HCT116 (cell line): ENCODE measurements around the gene ADAT3. TPM values are rescaled to one million over a fixed set of nuclear protein-coding genes. Genes with fewer than 3 reads are reported as not detected.

Experiments
- ATAC-seq: fragments of 200-7000 bp; cut with Tn5 transposase; 2 replicates; pipeline ENCODE4 v1.9.1; 2020; ENCODE audit warnings: mild to moderate bottlenecking, moderate library complexity
- BruUV-seq: library from RNA; stranded (reverse); fragments of 400-500 nt; replicated peaks from 2 replicates; lab custom pipeline; 2021; lab: Mats Ljungman, UMichigan
- CTCF ChIA-PET: fragments of 300-600 bp; sonication (Branson Sonifier 250); formaldehyde crosslinking; loops from one replicate; lab custom pipeline; 2021; ENCODE audit warnings: antibody characterized with exemption; lab: Charles Lee
- POLR2A ChIA-PET: fragments of 300-600, 350-600 bp; sonication (Branson Sonifier 250); formaldehyde crosslinking; loops from one replicate; lab custom pipeline; 2021; ENCODE audit warnings: antibody characterized with exemption; lab: Charles Lee
- RAD21 ChIA-PET, 2 experiments: fragments of 300-600 bp; sonication (Branson Sonifier 250); formaldehyde crosslinking; loops; one replicate each; lab custom pipeline; 2023; ENCODE audit warnings: low total read pairs in 2 of 2; ENCODE audit not compliant: uncharacterized antibody in 2 of 2, unreplicated experiment in 2 of 2, low non-redundant PET in 1 of 2; lab: Charles Lee
- DNase-seq: peaks from one replicate; pipeline ENCODE4 v3.0.0-alpha.2; 2010; ENCODE audit warnings: low read depth, low spot score
- H2AFZ ChIP-seq: fragments of 200-600 bp; shearing (Covaris generic), sonication (generic); 2 replicates; pipeline ENCODE4 v1.6.1; 2017; ENCODE audit warnings: low read depth, mixed run types, mixed read lengths, antibody characterized with exemption, low read length; ENCODE audit not compliant: poor library complexity, severe bottlenecking
- H3K27ac ChIP-seq: 2 replicates; pipeline ENCODE4 v1.5.1; 2012; ENCODE audit warnings: low read depth, low read length
- H3K27me3 ChIP-seq: fragments of 200-600 bp; sonication (generic); 2 replicates; pipeline ENCODE4 v1.6.1; 2016; ENCODE audit warnings: mixed run types, low read length, mixed read lengths; ENCODE audit not compliant: insufficient read depth
- H3K36me3 ChIP-seq, 2 experiments: fragments of 200-500 bp in 1 of 2; fragments of 200-600 bp in 1 of 2; sonication (Bioruptor generic) in 1 of 2; sonication (generic) in 1 of 2; 2 replicates each; pipeline versions ENCODE4 v1.5.1 to v1.6.1; 2014 to 2016; ENCODE audit warnings: low read length in 2 of 2, inconsistent platforms in 1 of 2, mixed read lengths in 1 of 2, mixed run types in 1 of 2; ENCODE audit not compliant: insufficient read depth in 2 of 2, control insufficient read depth in 1 of 2
- H3K4me1 ChIP-seq, 2 experiments: fragments of 200-600 bp in 1 of 2; sonication (generic) in 1 of 2; 2 replicates each; pipeline versions ENCODE4 v1.5.1 to v1.6.1; 2012 to 2017; ENCODE audit warnings: low read length in 2 of 2, inconsistent platforms in 1 of 2, mild to moderate bottlenecking in 1 of 2, mixed read lengths in 1 of 2, mixed run types in 1 of 2, moderate library complexity in 1 of 2; ENCODE audit not compliant: insufficient read depth in 2 of 2, control insufficient read depth in 1 of 2
- H3K4me2 ChIP-seq: fragments of 200-600 bp; sonication (generic); 2 replicates; pipeline ENCODE4 v1.6.1; 2017; ENCODE audit warnings: mixed run types, low read length, mixed read lengths
- H3K4me3 ChIP-seq, 2 experiments: fragments of 200-600 bp in 1 of 2; sonication (generic) in 1 of 2; replicated peaks in 1 of 2; 2 replicates each; pipeline ENCODE4 v1.5.1; 2011 to 2016; ENCODE audit warnings: low read length in 2 of 2, control low read depth in 1 of 2, low read depth in 1 of 2, mild to moderate bottlenecking in 1 of 2, mixed read lengths in 1 of 2, mixed run types in 1 of 2
- H3K79me2 ChIP-seq: fragments of 200-600 bp; sonication (generic); 2 replicates; pipeline ENCODE4 v1.6.1; 2017; ENCODE audit warnings: mild to moderate bottlenecking, mixed run types, low read length, moderate library complexity, mixed read lengths; ENCODE audit not compliant: insufficient read depth
- H3K9ac ChIP-seq: fragments of 200-600 bp; sonication (generic); 2 replicates; pipeline ENCODE4 v1.6.1; 2016; ENCODE audit warnings: low read length, mixed read lengths
- H3K9me2 ChIP-seq: fragments of 200-600 bp; sonication (generic), shearing (Covaris generic); 2 replicates; pipeline ENCODE4 v1.6.1; 2017; ENCODE audit warnings: mixed run types, mild to moderate bottlenecking, moderate library complexity; ENCODE audit not compliant: insufficient read depth
- H3K9me3 ChIP-seq, 2 experiments: fragments of 200-500 bp in 1 of 2; fragments of 200-600 bp in 1 of 2; sonication (Bioruptor generic) in 1 of 2; sonication (generic) in 1 of 2; 2 replicates each; pipeline ENCODE4 v1.6.1; 2014 to 2017; ENCODE audit warnings: low read length in 2 of 2, mixed read lengths in 2 of 2, inconsistent platforms in 1 of 2, low read depth in 1 of 2, mild to moderate bottlenecking in 1 of 2, mixed run types in 1 of 2, moderate library complexity in 1 of 2; ENCODE audit not compliant: control insufficient read depth in 1 of 2, insufficient read depth in 1 of 2
- H4K20me1 ChIP-seq: fragments of 200-600 bp; sonication (generic), shearing (Covaris generic); 2 replicates; pipeline ENCODE4 v1.6.1; 2017; ENCODE audit warnings: mixed run types, mild to moderate bottlenecking, moderate library complexity; ENCODE audit not compliant: insufficient read depth
- CBX3 ChIP-seq: IDR thresholded peaks from 2 replicates; pipeline ENCODE4 v1.6.1; 2012; ENCODE audit warnings: low read depth
- CEBPB ChIP-seq: IDR thresholded peaks from 2 replicates; pipeline ENCODE4 v1.6.1; 2012; ENCODE audit warnings: low read depth
- EGR1 ChIP-seq: IDR thresholded peaks from 2 replicates; pipeline ENCODE4 v1.6.1; 2012; ENCODE audit warnings: low read depth
- ELF1 ChIP-seq: IDR thresholded peaks from 2 replicates; pipeline ENCODE4 v1.6.1; 2012; ENCODE audit warnings: low read depth, borderline replicate concordance
- EZH2phosphoT487 ChIP-seq: fragments of 200-600 bp; IDR thresholded peaks from 2 replicates; pipeline ENCODE4 v1.6.1; 2018; ENCODE audit warnings: antibody characterized with exemption, borderline replicate concordance
- FOSL1 ChIP-seq: IDR thresholded peaks from 2 replicates; pipeline ENCODE4 v1.6.1; 2012; ENCODE audit warnings: low read depth
- JUND ChIP-seq: IDR thresholded peaks from 2 replicates; pipeline ENCODE4 v1.6.1; 2012
- RAD21 ChIP-seq: IDR thresholded peaks from 2 replicates; pipeline ENCODE4 v1.6.1; 2012; ENCODE audit warnings: low read depth, mild to moderate bottlenecking
- REST ChIP-seq: IDR thresholded peaks from 2 replicates; pipeline ENCODE4 v1.6.1; 2012; ENCODE audit warnings: low read depth
- SIN3A ChIP-seq: IDR thresholded peaks from 2 replicates; pipeline ENCODE4 v1.6.1; 2012; ENCODE audit warnings: low read depth
- SP1 ChIP-seq: IDR thresholded peaks from 2 replicates; pipeline ENCODE4 v1.6.1; 2012; ENCODE audit warnings: low read depth
- SRF ChIP-seq: IDR thresholded peaks from 2 replicates; pipeline ENCODE4 v1.6.1; 2012; ENCODE audit warnings: low read depth
- TCF7L2 ChIP-seq: IDR thresholded peaks from 2 replicates; pipeline ENCODE4 v1.7.0; 2011; ENCODE audit warnings: borderline replicate concordance, inconsistent platforms; ENCODE audit not compliant: insufficient read depth, insufficient read length; ENCODE audit errors: extremely low read depth
- YY1 ChIP-seq: IDR thresholded peaks from 2 replicates; pipeline ENCODE4 v1.6.1; 2011; ENCODE audit warnings: low read length, low read depth, moderate library complexity, mild to moderate bottlenecking; ENCODE audit not compliant: insufficient replicate concordance; ENCODE audit errors: extremely low read depth
- intact Hi-C: fragments of 100-400 bp; cut with micrococcal nuclease; formaldehyde crosslinking; loops from 2 replicates; pipeline ENCODE4 v1.10.0; 2022
- total RNA-seq: library from RNA; stranded (reverse); gene quantifications from one replicate; pipeline ENCODE4 v1.2.1, GENCODE V29; 2021; ENCODE audit not compliant: unreplicated experiment
- TF ChIP-seq, protein P1 (sequence below): IDR thresholded peaks from 2 replicates; pipeline ENCODE4 v1.6.1; 2012
- TF ChIP-seq, protein P2 (sequence below): IDR thresholded peaks from 2 replicates; pipeline ENCODE4 v1.6.1; 2011; ENCODE audit warnings: mild to moderate bottlenecking, low read length, moderate library complexity; ENCODE audit not compliant: insufficient replicate concordance; ENCODE audit errors: extremely low read depth
- TF ChIP-seq, protein P3 (sequence below), 3 experiments: fragments of 200-600 bp in 1 of 3; sonication (generic) in 1 of 3; IDR thresholded peaks in 2 of 3; conservative IDR thresholded peaks in 1 of 3; 2 replicates each; pipeline ENCODE4 v1.5.1; 2012 to 2017; ENCODE audit warnings: low read depth in 2 of 3, low read length in 2 of 3, antibody characterized with exemption in 1 of 3, borderline replicate concordance in 1 of 3, control low read depth in 1 of 3, mild to moderate bottlenecking in 1 of 3, mixed read lengths in 1 of 3, mixed run types in 1 of 3, moderate library complexity in 1 of 3; ENCODE audit not compliant: insufficient read depth in 1 of 3

The ADAT3 gene
- total RNA-seq, 1 experiment from 2014 or later, result 15.9 TPM

GRCh38 chr19:1875646-1876495 lies 29.3 kb upstream of the ADAT3 start:
- Histone ChIP-seq H3K9me2 (no peaks in the 10 kb centered on the region), H3K79me2 (peaks cover 54% of the 10 kb centered on the region), H3K9me3 (no peaks in the 10 kb centered on the region), H3K4me2 (peak overlapping the region; percentile 98), H3K36me3 (peaks cover 3 to 13% of the 10 kb centered on the region in 2 experiments; a peak in 2 of 4 replicates), H4K20me1 (peaks cover 11% of the 10 kb centered on the region; the same call in 1 of the 2 replicates), H3K9ac (peak overlapping the region; percentile 95), H3K27me3 (no peaks in the 10 kb centered on the region), H3K4me1 (peaks cover 12 to 20% of the 10 kb centered on the region in 2 experiments), H2AFZ (no peak overlapping the region), H3K4me3 (peak overlapping the region; percentile 76 to 95), H3K27ac (peak overlapping the region; percentile 95)
- DNase-seq (peak; percentile 68), ATAC-seq (peak; percentile 96)
- intact Hi-C loops, result no loop called here
- POLR2A ChIA-PET, result interaction anchor here (0.8 to 1.1 kb wide), 5 partner anchors 9 to 30 kb away, joined by 3 to 10 read pairs (median 5); partner anchors contain the start of genes ADAT3 and SCAMP4
- RAD21 ChIA-PET, result no interaction called here
- BruUV-seq, result TSS peak; percentile 71
- CTCF ChIA-PET, result interaction anchor here (0.7 to 3.3 kb wide), 4 partner anchors 9 to 54 kb away, joined by 3 to 12 read pairs (median 3); no protein-coding TSS in a partner anchor
- peak; percentile 29 for TF ChIP-seq YY1
- TF ChIP-seq, protein P1, sequence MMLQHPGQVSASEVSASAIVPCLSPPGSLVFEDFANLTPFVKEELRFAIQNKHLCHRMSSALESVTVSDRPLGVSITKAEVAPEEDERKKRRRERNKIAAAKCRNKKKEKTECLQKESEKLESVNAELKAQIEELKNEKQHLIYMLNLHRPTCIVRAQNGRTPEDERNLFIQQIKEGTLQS, result no peak
- no peak; the same call in 1 of the 2 replicates for TF ChIP-seq CBX3
- no peak for TF ChIP-seq EZH2phosphoT487
- peak; percentile 91 for TF ChIP-seq SP1
- TF ChIP-seq FOSL1, result no peak
- no peak; the same call in 1 of the 2 replicates for TF ChIP-seq JUND
- TF ChIP-seq ELF1, result no peak; the same call in 1 of the 2 replicates
- TF ChIP-seq TCF7L2, result peak; percentile 65
- no peak for TF ChIP-seq RAD21
- peak; percentile 99 for TF ChIP-seq SIN3A
- TF ChIP-seq, protein P2, sequence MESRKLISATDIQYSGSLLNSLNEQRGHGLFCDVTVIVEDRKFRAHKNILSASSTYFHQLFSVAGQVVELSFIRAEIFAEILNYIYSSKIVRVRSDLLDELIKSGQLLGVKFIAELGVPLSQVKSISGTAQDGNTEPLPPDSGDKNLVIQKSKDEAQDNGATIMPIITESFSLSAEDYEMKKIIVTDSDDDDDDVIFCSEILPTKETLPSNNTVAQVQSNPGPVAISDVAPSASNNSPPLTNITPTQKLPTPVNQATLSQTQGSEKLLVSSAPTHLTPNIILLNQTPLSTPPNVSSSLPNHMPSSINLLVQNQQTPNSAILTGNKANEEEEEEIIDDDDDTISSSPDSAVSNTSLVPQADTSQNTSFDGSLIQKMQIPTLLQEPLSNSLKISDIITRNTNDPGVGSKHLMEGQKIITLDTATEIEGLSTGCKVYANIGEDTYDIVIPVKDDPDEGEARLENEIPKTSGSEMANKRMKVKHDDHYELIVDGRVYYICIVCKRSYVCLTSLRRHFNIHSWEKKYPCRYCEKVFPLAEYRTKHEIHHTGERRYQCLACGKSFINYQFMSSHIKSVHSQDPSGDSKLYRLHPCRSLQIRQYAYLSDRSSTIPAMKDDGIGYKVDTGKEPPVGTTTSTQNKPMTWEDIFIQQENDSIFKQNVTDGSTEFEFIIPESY, result peak; percentile 80
- no peak for TF ChIP-seq SRF
- no peak for TF ChIP-seq EGR1
- TF ChIP-seq CEBPB, result no peak
- TF ChIP-seq, protein P3, sequence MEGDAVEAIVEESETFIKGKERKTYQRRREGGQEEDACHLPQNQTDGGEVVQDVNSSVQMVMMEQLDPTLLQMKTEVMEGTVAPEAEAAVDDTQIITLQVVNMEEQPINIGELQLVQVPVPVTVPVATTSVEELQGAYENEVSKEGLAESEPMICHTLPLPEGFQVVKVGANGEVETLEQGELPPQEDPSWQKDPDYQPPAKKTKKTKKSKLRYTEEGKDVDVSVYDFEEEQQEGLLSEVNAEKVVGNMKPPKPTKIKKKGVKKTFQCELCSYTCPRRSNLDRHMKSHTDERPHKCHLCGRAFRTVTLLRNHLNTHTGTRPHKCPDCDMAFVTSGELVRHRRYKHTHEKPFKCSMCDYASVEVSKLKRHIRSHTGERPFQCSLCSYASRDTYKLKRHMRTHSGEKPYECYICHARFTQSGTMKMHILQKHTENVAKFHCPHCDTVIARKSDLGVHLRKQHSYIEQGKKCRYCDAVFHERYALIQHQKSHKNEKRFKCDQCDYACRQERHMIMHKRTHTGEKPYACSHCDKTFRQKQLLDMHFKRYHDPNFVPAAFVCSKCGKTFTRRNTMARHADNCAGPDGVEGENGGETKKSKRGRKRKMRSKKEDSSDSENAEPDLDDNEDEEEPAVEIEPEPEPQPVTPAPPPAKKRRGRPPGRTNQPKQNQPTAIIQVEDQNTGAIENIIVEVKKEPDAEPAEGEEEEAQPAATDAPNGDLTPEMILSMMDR (IDR thresholded peaks at IDR 0.05 in 2 of 3, conservative IDR thresholded peaks at IDR 0.05 in 1 of 3; ENCODE audit: borderline replicate concordance in 1 of 3, insufficient read depth in 1 of 3, low read depth in 2 of 3, low read length in 2 of 3), result peak in 1 of 3 experiments; percentile 14; a peak in 1 of 6 replicates
- TF ChIP-seq REST, result no peak
